HTERT RPE-1 (cell line): ENCODE results near the gene TESPA1.
"Not testable (repeated sequence)": the region's sequence is repeated elsewhere in the genome, so short reads cannot be mapped to it uniquely, and the experiment has no call there.

ENCODE experiments used
- in situ Hi-C: fragments of 300-500 bp; cut with MboI; formaldehyde crosslinking; loops from 4 replicates; pipeline ENCODE4 v1.14.3; 2020; ENCODE audit warnings: low sequenced_read_pairs

Gene TESPA1

DNA sequence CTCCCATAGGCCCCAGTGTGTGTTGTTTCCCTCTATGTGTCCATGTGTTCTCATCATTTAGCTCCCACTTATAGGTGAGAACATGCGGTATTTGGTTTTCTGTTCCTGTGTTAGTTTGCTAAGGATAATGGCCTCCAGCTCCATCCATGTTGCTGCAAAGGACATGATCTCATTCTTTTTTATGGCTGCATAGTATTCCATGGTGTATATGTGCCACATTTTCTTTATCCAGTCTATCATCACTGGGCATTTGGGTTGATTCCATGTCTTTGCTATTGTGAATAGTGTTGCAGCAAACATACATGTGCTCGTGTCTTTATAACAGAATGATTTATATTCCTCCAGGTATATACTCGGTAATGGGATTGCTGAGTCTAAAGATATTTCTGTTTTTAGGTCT lies 2.2 kb upstream of the TESPA1 start:
- in situ Hi-C loops = not testable (repeated sequence)

- in situ Hi-C loops = no loop called here
Observed at GRCh38 chr12:54983536-54984101, 943 bp downstream of the TESPA1 start.

- in situ Hi-C loops = no loop called here
Observed at GRCh38 chr12:54981796-54982195, 2.8 kb downstream of the TESPA1 start.

GRCh38 chr12:54980341-54980740 lies 4.2 kb downstream of the TESPA1 start:
- in situ Hi-C loops = no loop called here

GRCh38 chr12:54977857-54978256 lies 6.7 kb downstream of the TESPA1 start:
- in situ Hi-C loops = no loop called here

DNA sequence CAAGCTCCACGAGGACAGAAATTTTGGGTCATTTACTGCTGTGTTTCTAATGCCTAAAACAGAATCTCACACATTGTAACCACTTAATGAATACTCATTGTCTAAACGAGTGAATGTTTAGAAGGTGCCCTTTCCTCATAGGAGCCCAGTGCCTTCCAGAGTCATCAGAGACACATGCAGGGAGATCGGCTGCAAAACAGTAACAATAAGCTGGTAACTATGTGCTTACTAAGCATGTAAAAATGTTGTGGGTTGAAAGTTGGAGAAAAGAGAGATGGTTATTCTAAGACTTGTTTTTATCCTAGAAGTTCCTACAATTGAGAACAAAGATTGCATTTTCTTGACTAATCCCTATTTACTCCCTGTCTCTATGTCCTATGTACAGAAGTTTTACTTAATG lies 7.4 kb downstream of the TESPA1 start:
- in situ Hi-C loops = no loop called here

- in situ Hi-C loops = no loop called here
Observed at GRCh38 chr12:54975875-54976274, 8.7 kb downstream of the TESPA1 start.

- in situ Hi-C loops = no loop called here
Observed at GRCh38 chr12:54975272-54975671, 9.3 kb downstream of the TESPA1 start.

- in situ Hi-C loops = no loop called here
Observed at GRCh38 chr12:54974279-54974678, 10.3 kb downstream of the TESPA1 start.

DNA sequence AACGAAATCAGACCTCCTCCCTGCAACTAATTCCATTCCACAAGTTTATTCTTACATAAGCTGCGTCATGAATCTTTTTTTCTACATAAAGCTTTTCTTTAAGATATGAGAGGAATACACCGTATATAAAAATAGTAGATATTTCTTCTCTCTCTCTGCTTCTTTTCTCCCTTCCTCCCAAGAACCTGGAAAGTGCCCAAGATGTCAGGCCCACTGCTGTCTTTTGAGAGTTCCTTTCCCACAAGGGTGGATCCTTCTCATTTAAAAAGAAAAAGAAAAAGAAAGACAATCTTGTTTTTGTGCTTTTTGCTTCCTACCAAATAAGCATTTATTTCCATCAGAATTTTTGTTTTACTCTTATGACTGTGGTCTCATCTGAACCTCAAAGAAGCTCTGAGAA lies 11.0 kb downstream of the TESPA1 start:
- in situ Hi-C loops = no loop called here

DNA sequence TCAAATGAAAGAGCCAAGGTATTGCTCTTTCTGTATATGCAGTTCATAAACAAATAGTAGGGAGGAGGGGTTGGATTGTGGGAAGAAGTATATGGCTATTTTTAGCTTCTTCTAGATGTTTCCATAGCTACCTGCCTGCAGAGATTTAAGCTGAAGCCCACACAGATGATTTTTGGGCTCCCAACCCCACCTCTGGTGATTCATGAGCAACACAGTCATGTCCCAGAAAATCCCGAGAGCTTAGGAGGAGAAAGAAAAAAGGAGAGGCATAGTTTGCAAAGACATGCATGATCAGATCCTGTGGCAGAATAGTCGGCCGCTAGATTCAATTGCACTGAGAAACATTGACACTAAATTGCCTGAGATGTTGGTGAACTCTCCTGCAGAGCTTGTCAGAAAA lies 13.8 kb downstream of the TESPA1 start:
- in situ Hi-C loops = no loop called here

GRCh38 chr12:54968181-54968730 lies 16.3 kb downstream of the TESPA1 start:
- in situ Hi-C loops = no loop called here

- in situ Hi-C loops = no loop called here
Observed at GRCh38 chr12:54967461-54967860, 17.1 kb downstream of the TESPA1 start.

- in situ Hi-C loops = no loop called here
Observed at GRCh38 chr12:54961190-54961589, 23.4 kb downstream of the TESPA1 start.

GRCh38 chr12:54959291-54960018 lies 25.1 kb downstream of the TESPA1 start:
- in situ Hi-C loops = no loop called here

GRCh38 chr12:54958048-54958658 lies 26.4 kb downstream of the TESPA1 start:
- in situ Hi-C loops = no loop called here

- in situ Hi-C loops = no loop called here
Observed at GRCh38 chr12:54956818-54957641, 27.5 kb downstream of the TESPA1 start.

GRCh38 chr12:54956322-54956721 lies 28.2 kb downstream of the TESPA1 start:
- in situ Hi-C loops = no loop called here

DNA sequence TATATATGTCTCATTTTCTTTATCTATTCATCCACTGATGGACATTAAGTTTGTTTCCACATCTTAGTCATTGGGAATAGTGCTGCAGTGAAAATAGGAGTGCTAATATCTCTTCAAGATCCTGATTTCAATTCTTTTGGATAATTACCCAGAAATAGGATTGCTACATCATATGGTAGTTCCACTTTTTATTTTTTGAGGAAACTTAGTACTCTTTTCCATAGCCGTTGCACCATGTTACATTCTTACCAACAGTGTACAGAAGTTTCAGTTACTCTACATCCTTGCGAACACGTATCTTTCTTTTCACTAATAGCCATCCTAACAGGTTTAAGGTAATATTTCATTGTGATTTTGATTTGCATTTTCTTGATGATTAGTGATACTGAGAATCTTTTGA lies 29.8 kb downstream of the TESPA1 start:
- in situ Hi-C loops = no loop called here

- in situ Hi-C loops = no loop called here
Observed at GRCh38 chr12:54954228-54954627, 30.3 kb downstream of the TESPA1 start.

- in situ Hi-C loops = no loop called here
Observed at GRCh38 chr12:54950071-54950727, 34.4 kb downstream of the TESPA1 start.
